H9 (cell line): ENCODE measurements around the gene RUNX1. TPM values are rescaled to one million over a fixed set of nuclear protein-coding genes. Genes with fewer than 3 reads are reported as not detected.

Source experiments
- DNase-seq: peaks from one replicate; pipeline ENCODE4 v3.0.0-alpha.2; 2017
- H2AFZ ChIP-seq: one replicate; pipeline ENCODE4 v1.6.1; 2013; ENCODE audit warnings: mild to moderate bottlenecking, low read length, control low read depth, moderate library complexity
- H2AK5ac ChIP-seq: 2 replicates; pipeline ENCODE4 v1.6.1; 2013; ENCODE audit warnings: low read length, control low read depth, mixed read lengths; ENCODE audit not compliant: insufficient read length
- H2BK120ac ChIP-seq: one replicate; pipeline ENCODE4 v1.6.1; 2013; ENCODE audit warnings: low read depth, mild to moderate bottlenecking, low read length, control low read depth, inconsistent platforms; ENCODE audit not compliant: poor library complexity, severe bottlenecking
- H2BK12ac ChIP-seq: 2 replicates; pipeline ENCODE4 v1.6.1; 2013; ENCODE audit warnings: low read length, control low read depth, mixed read lengths, low read depth; ENCODE audit not compliant: insufficient read length
- H2BK15ac ChIP-seq: 2 replicates; pipeline ENCODE4 v1.6.1; 2013; ENCODE audit warnings: low read depth, low read length, control low read depth
- H2BK20ac ChIP-seq: one replicate; pipeline ENCODE4 v1.6.1; 2013; ENCODE audit warnings: low read depth, mild to moderate bottlenecking, low read length, control low read depth, inconsistent platforms; ENCODE audit not compliant: poor library complexity, severe bottlenecking
- H2BK5ac ChIP-seq: 2 replicates; pipeline ENCODE4 v1.6.1; 2013; ENCODE audit warnings: low read length, control low read depth, mixed read lengths; ENCODE audit not compliant: insufficient read length
- H3K14ac ChIP-seq: 2 replicates; pipeline ENCODE4 v1.6.1; 2013; ENCODE audit warnings: low read length, control low read depth; ENCODE audit not compliant: insufficient read depth
- H3K18ac ChIP-seq: 2 replicates; pipeline ENCODE4 v1.6.1; 2013; ENCODE audit warnings: low read depth, mild to moderate bottlenecking, mixed read lengths, low read length, control low read depth; ENCODE audit not compliant: insufficient read length
- H3K23ac ChIP-seq: 2 replicates; pipeline ENCODE4 v1.6.1; 2013; ENCODE audit warnings: low read length, control low read depth, mixed read lengths, low read depth; ENCODE audit not compliant: insufficient read length
- H3K23me2 ChIP-seq: 2 replicates; pipeline ENCODE4 v1.6.1; 2013; ENCODE audit warnings: low read depth, mild to moderate bottlenecking, mixed read lengths, low read length, control low read depth; ENCODE audit not compliant: insufficient read length, poor library complexity, severe bottlenecking
- H3K27ac ChIP-seq: 2 replicates; pipeline ENCODE4 v1.5.1; 2013; ENCODE audit warnings: low read length, control low read depth, mixed read lengths, low read depth; ENCODE audit not compliant: insufficient read length
- H3K27me3 ChIP-seq: 2 replicates; pipeline ENCODE4 v1.6.1; 2013; ENCODE audit warnings: low read length, control low read depth, inconsistent platforms; ENCODE audit not compliant: insufficient read depth
- H3K4ac ChIP-seq: 2 replicates; pipeline ENCODE4 v1.6.1; 2013; ENCODE audit warnings: low read depth, mild to moderate bottlenecking, control low read depth, inconsistent platforms, low read length, moderate library complexity
- H3K4me1 ChIP-seq: 2 replicates; pipeline ENCODE4 v1.6.1; 2013; ENCODE audit warnings: low read length, control low read depth, inconsistent platforms; ENCODE audit not compliant: insufficient read depth
- H3K4me2 ChIP-seq: 2 replicates; pipeline ENCODE4 v1.6.1; 2013; ENCODE audit warnings: low read length, control low read depth, mixed read lengths; ENCODE audit not compliant: insufficient read length, insufficient read depth
- H3K56ac ChIP-seq: 2 replicates; pipeline ENCODE4 v1.6.1; 2013; ENCODE audit warnings: low read depth, mild to moderate bottlenecking, mixed read lengths, low read length, control low read depth; ENCODE audit not compliant: insufficient read length
- H3K79me1 ChIP-seq: 2 replicates; pipeline ENCODE4 v1.6.1; 2013; ENCODE audit warnings: low read depth, mild to moderate bottlenecking, moderate library complexity, low read length, control low read depth, inconsistent platforms; ENCODE audit not compliant: insufficient read depth, poor library complexity, severe bottlenecking
- H3K79me2 ChIP-seq: 2 replicates; pipeline ENCODE4 v1.6.1; 2013; ENCODE audit warnings: low read length, control low read depth, inconsistent platforms; ENCODE audit not compliant: insufficient read depth
- H3K9ac ChIP-seq: 2 replicates; pipeline ENCODE4 v1.6.1; 2013; ENCODE audit warnings: low read length, control low read depth, mixed read lengths; ENCODE audit not compliant: insufficient read length; ENCODE audit errors: extremely low read depth
- H3K9me3 ChIP-seq: one replicate; pipeline ENCODE4 v1.6.1; 2013; ENCODE audit warnings: low read depth, low read length, inconsistent platforms; ENCODE audit not compliant: control insufficient read depth
- H3T11ph ChIP-seq: one replicate; pipeline ENCODE4 v1.6.1; 2013; ENCODE audit warnings: mild to moderate bottlenecking, low read length, control low read depth, inconsistent platforms
- H4K20me1 ChIP-seq: one replicate; pipeline ENCODE4 v1.6.1; 2013; ENCODE audit not compliant: control insufficient read depth, insufficient read length, insufficient read depth
- H4K5ac ChIP-seq: 2 replicates; pipeline ENCODE4 v1.6.1; 2013; ENCODE audit warnings: low read depth, mild to moderate bottlenecking, mixed read lengths, low read length, control low read depth; ENCODE audit not compliant: insufficient read length
- H4K8ac ChIP-seq: replicated peaks from 2 replicates; pipeline ENCODE4 v1.6.1; 2013; ENCODE audit warnings: low read length, control low read depth, mixed read lengths, low read depth; ENCODE audit not compliant: insufficient read length
- H4K91ac ChIP-seq: 2 replicates; pipeline ENCODE4 v1.6.1; 2013; ENCODE audit warnings: low read depth, mild to moderate bottlenecking, moderate library complexity, mixed read lengths, low read length, control low read depth; ENCODE audit not compliant: insufficient read length
- H3K27ac Mint-ChIP-seq, 3 experiments: 2 replicates in 2 of 3; 3 replicates in 1 of 3; pipeline ENCODE4 v1.8.0; 2020 to 2021; ENCODE audit warnings: mixed read lengths in 3 of 3, mild to moderate bottlenecking in 1 of 3, moderate library complexity in 1 of 3
- H3K27me3 Mint-ChIP-seq: 2 replicates; pipeline ENCODE4 v1.8.0; 2021; ENCODE audit warnings: low read depth, mild to moderate bottlenecking, moderate library complexity, mixed read lengths
- H3K36me3 Mint-ChIP-seq, 3 experiments: 2 replicates in 2 of 3; 3 replicates in 1 of 3; pipeline ENCODE4 v1.8.0; 2020 to 2021; ENCODE audit warnings: low read depth in 3 of 3, mixed read lengths in 3 of 3; ENCODE audit not compliant: insufficient read depth in 1 of 3
- H3K4me1 Mint-ChIP-seq, 2 experiments: 2 replicates each; pipeline ENCODE4 v1.8.0; 2020; ENCODE audit warnings: mixed read lengths in 2 of 2
- H3K4me3 Mint-ChIP-seq, 2 experiments: 2 replicates in 1 of 2; 3 replicates in 1 of 2; pipeline ENCODE4 v1.8.0; 2020 to 2021; ENCODE audit warnings: mild to moderate bottlenecking in 2 of 2, mixed read lengths in 2 of 2, moderate library complexity in 1 of 2
- H3K9me3 Mint-ChIP-seq, 2 experiments: 2 replicates in 1 of 2; 3 replicates in 1 of 2; pipeline ENCODE4 v1.8.0; 2020; ENCODE audit warnings: mild to moderate bottlenecking in 2 of 2, mixed read lengths in 2 of 2, moderate library complexity in 1 of 2
- WGBS: extraction: QIAGEN DNeasy Blood & Tissue Kit; methylation state at CpG from one replicate; pipeline ENCODE4 v1.1.7; 2013; ENCODE audit warnings: missing lambda C conversion rate, low lambda C conversion rate, mixed read lengths; ENCODE audit not compliant: insufficient read length; ENCODE audit errors: extremely low coverage; 5-methylcytosine and 5-hydroxymethylcytosine counted together
- total RNA-seq: library from RNA; stranded (reverse); gene quantifications from 2 replicates; pipeline ENCODE4 v1.2.1, GENCODE V29; 2021
- TF ChIP-seq, protein P1 (sequence below): fragments of 200-600 bp; sonication (generic); conservative IDR thresholded peaks from 3 replicates; pipeline ENCODE4 v1.8.0; 2021; ENCODE audit warnings: antibody characterized with exemption, mild to moderate bottlenecking

The RUNX1 gene
- total RNA-seq, 1 experiment from 2014 or later = 0.72 TPM

GRCh38 chr21:34857122-34857713 is 191.9 kb downstream of the RUNX1 start:
- Histone ChIP-seq H3K27ac (no peak overlapping the region), H3K4ac (no peak overlapping the region)

More at GRCh38 chr21:34857122-34857713, 191.9 kb downstream of the RUNX1 start:
- no CpG with 5 or more reads among the region's 9 CpGs for WGBS
- no peak overlapping the region for H3K56ac ChIP-seq
- H3K9me3 ChIP-seq = no peaks in the 10 kb centered on the region
- H3T11ph ChIP-seq = no peak overlapping the region
- H2BK120ac ChIP-seq = no peak overlapping the region
- no peak overlapping the region for H3K23ac ChIP-seq
- no peak overlapping the region for H4K91ac ChIP-seq
- H3K4me2 ChIP-seq = no peak overlapping the region
- no peaks in the 10 kb centered on the region; the same call in 1 of the 2 replicates for H3K27me3 ChIP-seq
- no peaks in the 10 kb centered on the region for H3K23me2 ChIP-seq
- no peak overlapping the region for H3K9ac ChIP-seq
- H2BK12ac ChIP-seq = no peak overlapping the region
- Mint-ChIP-seq H3K4me1 (peaks cover 4 to 5% of the 10 kb centered on the region in 2 experiments), H3K27ac (no peak overlapping the region), H3K36me3 (no peaks in the 10 kb centered on the region), H3K27me3 (peaks cover 54% of the 10 kb centered on the region), H3K4me3 (no peak overlapping the region), H3K9me3 (no peaks in the 10 kb centered on the region)
- no peak overlapping the region for H2BK15ac ChIP-seq
- H3K14ac ChIP-seq = no peak overlapping the region
- H4K8ac ChIP-seq = no peak overlapping the region
- TF ChIP-seq, protein P1, sequence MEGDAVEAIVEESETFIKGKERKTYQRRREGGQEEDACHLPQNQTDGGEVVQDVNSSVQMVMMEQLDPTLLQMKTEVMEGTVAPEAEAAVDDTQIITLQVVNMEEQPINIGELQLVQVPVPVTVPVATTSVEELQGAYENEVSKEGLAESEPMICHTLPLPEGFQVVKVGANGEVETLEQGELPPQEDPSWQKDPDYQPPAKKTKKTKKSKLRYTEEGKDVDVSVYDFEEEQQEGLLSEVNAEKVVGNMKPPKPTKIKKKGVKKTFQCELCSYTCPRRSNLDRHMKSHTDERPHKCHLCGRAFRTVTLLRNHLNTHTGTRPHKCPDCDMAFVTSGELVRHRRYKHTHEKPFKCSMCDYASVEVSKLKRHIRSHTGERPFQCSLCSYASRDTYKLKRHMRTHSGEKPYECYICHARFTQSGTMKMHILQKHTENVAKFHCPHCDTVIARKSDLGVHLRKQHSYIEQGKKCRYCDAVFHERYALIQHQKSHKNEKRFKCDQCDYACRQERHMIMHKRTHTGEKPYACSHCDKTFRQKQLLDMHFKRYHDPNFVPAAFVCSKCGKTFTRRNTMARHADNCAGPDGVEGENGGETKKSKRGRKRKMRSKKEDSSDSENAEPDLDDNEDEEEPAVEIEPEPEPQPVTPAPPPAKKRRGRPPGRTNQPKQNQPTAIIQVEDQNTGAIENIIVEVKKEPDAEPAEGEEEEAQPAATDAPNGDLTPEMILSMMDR = no peak
- H2AK5ac ChIP-seq = no peak overlapping the region
- H3K4me1 ChIP-seq = no peaks in the 10 kb centered on the region
- no peaks in the 10 kb centered on the region for H3K79me1 ChIP-seq
- H2AFZ ChIP-seq = no peak overlapping the region
- H4K5ac ChIP-seq = no peak overlapping the region
- no peaks in the 10 kb centered on the region for H4K20me1 ChIP-seq
- DNase-seq = no peak
- no peak overlapping the region for H3K18ac ChIP-seq
- no peak overlapping the region for H2BK5ac ChIP-seq
- H2BK20ac ChIP-seq = no peak overlapping the region
- H3K79me2 ChIP-seq = no peaks in the 10 kb centered on the region
